NCI-H2196 (cell line): Measurements from ENCODE around the gene DDX23.
"Not testable (repeated sequence)": the region's sequence is repeated elsewhere in the genome, so short reads cannot be mapped to it uniquely, and the experiment has no call there.

Experiments
- DNase-seq: peaks from one replicate; lab custom pipeline; 2025; ENCODE audit not compliant: unreplicated experiment; lab: John Stamatoyannopoulos, UW

The DDX23 gene

GRCh38 chr12:48863291-48863690 is 11.3 kb upstream of the DDX23 start:
- no peak for DNase-seq

GRCh38 chr12:48862760-48863159 is 10.8 kb upstream of the DDX23 start:
- DNase-seq: no peak

- no peak for DNase-seq
Measured at GRCh38 chr12:48861111-48861510, 9.1 kb upstream of the DDX23 start.

- DNase-seq: not testable (repeated sequence)
Measured at GRCh38 chr12:48860236-48860635, 8.3 kb upstream of the DDX23 start.

DNA sequence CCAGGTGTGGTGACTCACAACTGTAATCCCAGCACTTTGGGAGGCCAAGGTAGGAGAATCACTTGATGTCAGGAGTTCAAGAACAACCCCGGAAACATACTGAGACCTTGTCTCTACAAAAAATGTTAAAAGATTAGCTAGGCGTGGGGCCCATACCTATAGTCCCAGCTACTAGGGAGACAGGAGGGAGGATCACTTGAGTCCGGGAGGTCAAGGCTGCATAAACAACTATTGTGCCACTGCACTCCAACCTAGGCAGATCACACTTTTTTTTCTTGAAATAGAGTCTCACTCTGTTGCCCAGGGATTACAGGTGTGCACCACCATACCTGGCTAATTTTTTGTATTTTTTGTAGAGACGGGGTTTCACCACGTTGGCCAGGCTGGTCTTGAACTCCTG is 7.6 kb upstream of the DDX23 start:
- DNase-seq: no peak

GRCh38 chr12:48858043-48858442 is 6.1 kb upstream of the DDX23 start:
- DNase-seq: no peak

DNA sequence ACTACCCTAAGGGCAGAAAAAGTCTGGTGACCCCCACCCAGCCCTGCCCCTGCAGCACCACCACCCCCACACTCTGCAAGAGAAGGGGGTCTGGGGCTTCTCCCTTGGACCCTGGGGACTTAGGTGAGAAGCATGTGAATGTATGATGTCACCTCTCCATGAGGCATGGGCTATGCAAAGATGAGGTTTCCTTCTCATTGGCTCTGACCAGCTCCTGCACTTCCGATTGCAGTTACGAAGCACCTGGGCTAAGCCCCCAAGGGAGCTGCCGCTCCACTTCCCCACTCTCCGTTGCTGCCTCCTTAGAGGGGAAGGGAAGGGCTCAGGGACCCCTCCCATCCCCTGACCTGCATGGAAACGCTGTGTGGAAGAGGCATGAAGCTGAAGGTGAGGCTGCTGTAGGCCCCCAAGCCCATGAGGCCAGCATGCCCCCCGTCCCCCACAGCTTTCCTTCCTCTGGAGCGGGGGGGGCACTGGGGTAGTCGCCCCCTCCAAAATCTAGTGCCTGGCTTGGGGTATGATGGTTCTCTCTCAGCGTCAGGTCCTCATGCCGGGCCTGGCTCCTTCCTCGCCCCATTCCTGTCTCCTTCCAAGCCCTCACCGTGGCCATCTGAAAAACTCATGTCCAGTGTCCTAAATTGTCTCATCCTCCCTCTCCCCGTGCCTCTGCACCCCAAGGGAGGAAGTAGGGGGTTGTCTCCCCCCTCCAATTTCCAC is 5.5 kb upstream of the DDX23 start:
- no peak for DNase-seq

GRCh38 chr12:48856379-48856778 is 4.4 kb upstream of the DDX23 start:
- DNase-seq: no peak

- DNase-seq: not testable (repeated sequence)
Measured at GRCh38 chr12:48854932-48855331, 3.0 kb upstream of the DDX23 start.

GRCh38 chr12:48854488-48854887 is 2.5 kb upstream of the DDX23 start:
- DNase-seq: no peak

GRCh38 chr12:48852734-48853688 is 1.0 kb upstream of the DDX23 start:
- DNase-seq: peak; percentile 89

GRCh38 chr12:48842021-48842420 is 9.9 kb downstream of the DDX23 start:
- DNase-seq: not testable (repeated sequence)

DNA sequence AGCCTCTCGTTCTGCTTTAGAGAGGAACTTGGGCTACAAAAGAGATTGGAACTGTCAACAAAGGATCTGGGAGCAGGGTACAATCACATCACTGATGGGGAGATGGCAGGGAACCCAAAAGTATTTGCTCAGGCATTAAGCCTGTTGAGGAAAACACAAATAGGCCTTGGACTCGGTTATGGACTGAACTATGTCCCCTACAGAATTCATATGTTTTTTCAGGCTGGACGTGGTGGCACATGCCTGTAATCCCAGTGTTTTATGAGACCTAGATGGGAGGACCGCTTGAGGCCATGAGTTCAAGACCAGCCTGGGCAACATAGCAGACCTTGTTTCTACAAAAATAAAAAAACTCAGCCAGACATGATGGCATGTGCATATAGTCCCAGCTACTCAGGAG is 13.9 kb downstream of the DDX23 start:
- no peak for DNase-seq

DNA sequence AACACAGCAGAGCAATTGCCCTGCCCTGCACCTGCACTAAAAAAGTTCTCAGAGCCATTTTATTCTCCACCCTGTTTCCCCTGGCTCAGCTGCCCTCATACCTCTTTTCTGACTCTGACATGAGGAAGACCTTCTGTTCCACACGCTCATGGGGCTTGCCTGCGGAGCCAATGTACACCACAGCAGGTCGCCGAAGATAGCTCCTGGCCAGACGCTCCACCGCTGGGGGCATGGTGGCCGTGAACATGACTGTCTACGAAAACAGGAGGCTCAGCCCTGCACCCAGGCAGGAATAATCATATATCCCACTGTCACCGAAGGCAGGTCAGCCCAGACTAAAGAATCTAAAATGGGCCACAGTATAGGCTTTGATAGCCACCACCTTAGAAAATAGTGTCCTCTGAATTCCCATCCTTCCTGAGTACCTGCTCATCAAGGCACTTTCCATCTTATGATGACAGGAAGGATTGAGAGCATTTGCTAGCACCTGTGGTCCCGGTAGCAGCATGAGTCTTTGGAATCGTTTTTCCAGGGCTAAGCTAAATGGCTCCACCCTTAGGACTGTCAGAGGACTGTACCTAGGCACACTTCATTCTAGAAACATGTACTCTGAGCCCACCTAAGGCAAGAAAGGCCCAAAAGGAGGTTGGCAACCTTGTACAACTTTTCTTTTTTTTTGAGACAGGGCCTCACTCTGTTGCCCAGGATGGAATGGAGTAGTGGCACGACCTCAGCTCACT is 19.5 kb downstream of the DDX23 start:
- no peak for DNase-seq

GRCh38 chr12:48831257-48831656 is 20.7 kb downstream of the DDX23 start:
- no peak for DNase-seq

DNA sequence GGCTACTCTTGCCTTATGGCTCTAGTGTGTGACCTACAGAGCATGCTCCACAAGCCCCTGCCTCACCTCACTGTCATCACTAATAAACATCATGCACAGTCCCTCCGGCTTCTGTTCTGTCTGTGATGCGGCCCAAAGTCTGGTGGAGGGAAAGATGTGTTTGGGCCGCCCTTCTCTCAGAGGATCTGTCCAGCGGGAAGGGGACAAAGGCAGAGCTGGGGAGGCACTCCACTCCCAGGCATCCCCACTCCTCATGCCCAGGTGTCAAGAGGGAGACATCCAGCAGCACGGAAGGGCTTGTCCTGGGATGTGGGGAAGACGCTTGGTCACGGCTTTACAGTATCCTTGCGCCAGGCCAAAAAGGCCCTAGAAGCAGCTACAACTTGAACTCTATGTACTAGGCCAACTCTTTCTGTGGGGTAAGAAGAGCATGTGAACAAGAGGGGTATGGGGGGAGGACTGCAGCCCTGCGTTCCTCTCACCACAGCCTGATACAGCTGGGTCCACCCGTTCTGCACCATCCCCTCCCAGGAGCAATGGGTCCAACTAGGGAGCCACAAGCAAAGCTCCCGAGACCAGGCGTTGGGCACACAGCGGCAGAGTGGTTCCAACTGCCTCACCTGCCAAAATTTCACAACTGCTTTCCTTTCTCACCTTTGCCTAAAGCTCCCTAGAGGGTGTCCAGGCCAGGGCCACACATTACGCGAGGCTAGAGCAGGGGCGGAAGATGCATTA is 23.0 kb downstream of the DDX23 start:
- no peak for DNase-seq

DNA sequence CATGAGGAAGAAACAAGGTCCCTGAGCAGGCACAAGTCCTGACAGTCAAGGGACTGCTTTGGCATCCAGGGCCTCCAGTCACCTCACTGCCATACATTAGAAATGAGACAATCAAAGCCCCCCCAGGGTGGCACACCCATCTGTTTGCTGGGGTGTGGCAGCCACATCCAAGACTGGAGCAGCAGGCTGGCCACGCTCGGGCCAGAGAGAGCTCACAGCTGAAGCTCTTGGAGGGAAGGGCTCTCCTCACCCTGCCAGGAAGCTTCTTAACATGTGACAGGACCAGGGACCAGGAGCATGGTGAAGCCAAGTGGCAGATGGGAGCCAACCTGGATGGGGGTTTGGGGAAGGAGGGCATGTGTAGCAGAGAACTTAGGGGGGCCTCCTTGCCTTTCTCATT is 23.7 kb downstream of the DDX23 start:
- no peak for DNase-seq

DNA sequence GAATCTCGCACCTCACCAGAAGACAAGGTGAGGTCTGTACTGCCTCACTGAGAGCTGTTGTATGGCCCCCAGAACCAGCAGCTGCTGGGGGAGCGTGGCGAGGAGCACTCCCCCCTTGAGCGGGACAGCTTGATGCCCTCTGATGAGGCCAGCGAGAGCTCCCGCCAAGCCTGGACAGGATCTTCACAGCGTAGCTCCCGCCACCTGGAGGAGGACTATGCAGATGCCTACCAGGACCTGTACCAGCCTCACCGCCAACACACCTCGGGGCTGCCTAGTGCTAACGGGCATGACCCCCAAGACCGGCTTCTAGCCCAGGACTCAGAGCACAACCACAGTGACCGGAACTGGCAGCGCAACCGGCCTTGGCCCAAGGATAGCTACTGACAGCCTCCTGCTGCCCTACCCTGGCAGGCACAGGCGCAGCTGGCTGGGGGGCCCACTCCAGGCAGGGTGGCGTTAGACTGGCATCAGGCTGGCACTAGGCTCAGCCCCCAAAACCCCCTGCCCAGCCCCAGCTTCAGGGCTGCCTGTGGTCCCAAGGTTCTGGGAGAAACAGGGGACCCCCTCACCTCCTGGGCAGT is 24.4 kb downstream of the DDX23 start:
- no peak for DNase-seq

GRCh38 chr12:48827026-48827425 is 24.9 kb downstream of the DDX23 start:
- DNase-seq: no peak

GRCh38 chr12:48826209-48826855 is 25.6 kb downstream of the DDX23 start:
- DNase-seq: no peak
